GM23248 (cell line): ENCODE results near the gene ZNF592.

Experiments
- EZH2 ChIP-seq: fragments of 200-600 bp; sonication (generic); IDR thresholded peaks from 2 replicates; pipeline ENCODE4 v1.6.1; 2018; ENCODE audit warnings: antibody characterized with exemption, mild to moderate bottlenecking; ENCODE audit not compliant: insufficient read depth, poor library complexity, severe bottlenecking
- EZH2phosphoT487 ChIP-seq: fragments of 200-600 bp; sonication (generic); IDR thresholded peaks from 2 replicates; pipeline ENCODE4 v1.6.1; 2018; ENCODE audit warnings: antibody characterized with exemption, moderate library complexity, mild to moderate bottlenecking, low read depth; ENCODE audit not compliant: insufficient read depth

DNA sequence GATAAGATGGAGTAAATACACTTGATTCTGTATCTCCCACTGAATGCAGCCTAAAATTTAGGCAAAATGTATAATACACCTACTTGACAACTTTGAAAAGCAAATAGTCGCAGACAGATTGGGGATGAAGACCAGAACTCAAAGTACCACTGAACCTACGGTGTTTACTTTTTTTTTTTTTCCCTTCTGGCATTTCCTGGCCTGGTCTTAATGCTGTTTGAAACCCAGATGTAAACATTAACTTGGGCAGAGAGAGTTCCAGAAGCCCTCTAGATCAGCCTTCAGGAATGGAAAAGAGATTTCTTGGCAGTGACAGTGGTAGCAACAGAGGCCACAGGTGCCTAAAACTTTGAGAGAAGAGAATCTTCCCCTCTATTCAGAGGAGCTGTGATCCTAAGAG is 96.6 kb downstream of the ZNF592 start:
- TF ChIP-seq EZH2phosphoT487 (no peak), EZH2 (no peak)
